B cell (primary cell): ENCODE data around the gene HMGCS1. TPM values are rescaled to one million over a fixed set of nuclear protein-coding genes. Genes with fewer than 3 reads are reported as not detected.

Experiments
- ATAC-seq: fragments of 200-7000 bp; cut with Tn5 transposase; one replicate; pipeline ENCODE4 v1.10.0; 2021; ENCODE audit warnings: low read depth, mild to moderate bottlenecking, moderate number of reproducible peaks, moderate library complexity
- CTCF ChIA-PET: fragments of 350-600 bp; sonication (Branson Sonifier 250); formaldehyde crosslinking; loops from one replicate; lab custom pipeline; 2021; ENCODE audit warnings: antibody characterized with exemption, inconsistent platforms; lab: Charles Lee
- POLR2A ChIA-PET: fragments of 350-600 bp; sonication (Branson Sonifier 250); formaldehyde crosslinking; loops from one replicate; lab custom pipeline; 2021; ENCODE audit warnings: antibody characterized with exemption; lab: Charles Lee
- DNase-seq: peaks from one replicate; pipeline ENCODE4 v3.0.0; 2013
- H2AFZ ChIP-seq: 2 replicates; pipeline ENCODE4 v1.6.1; 2012; ENCODE audit warnings: mild to moderate bottlenecking, low read depth, low read length; ENCODE audit not compliant: insufficient read depth, poor library complexity, severe bottlenecking
- H3K27ac ChIP-seq, 2 donors: 1 replicate in 1 of 2; 2 replicates in 1 of 2; pipeline ENCODE4 v1.5.1; 2012 to 2013; ENCODE audit warnings: low read length in 2 of 2, mild to moderate bottlenecking in 2 of 2, moderate library complexity in 1 of 2
- H3K27me3 ChIP-seq, 4 experiments: fragments of 200-600 bp in 1 of 4; sonication (generic) in 1 of 4; replicated peaks in 1 of 4; 1 replicate in 2 of 4; 2 replicates in 2 of 4; pipeline versions ENCODE4 v1.6.1 to v1.7.0; 2013 to 2016; ENCODE audit warnings: low read length in 3 of 4, mild to moderate bottlenecking in 2 of 4, mixed read lengths in 1 of 4, moderate library complexity in 1 of 4; ENCODE audit not compliant: insufficient read depth in 4 of 4, control insufficient read depth in 3 of 4; ENCODE audit errors: control extremely low read depth in 1 of 4
- H3K36me3 ChIP-seq, 2 experiments: replicated peaks in 1 of 2; 1 replicate in 1 of 2; 2 replicates in 1 of 2; pipeline versions ENCODE4 v1.6.1 to v1.7.1; 2013; ENCODE audit warnings: low read length in 1 of 2; ENCODE audit not compliant: insufficient read depth in 2 of 2, control insufficient read depth in 1 of 2; ENCODE audit errors: control extremely low read depth in 1 of 2, extremely low read depth in 1 of 2
- H3K4me1 ChIP-seq, 2 donors: fragments of 200-600 bp in 1 of 2; sonication (generic) in 1 of 2; 1 replicate in 1 of 2; 2 replicates in 1 of 2; pipeline versions ENCODE4 v1.5.1 to v1.6.1; 2013 to 2017; ENCODE audit warnings: low read length in 2 of 2; ENCODE audit not compliant: control insufficient read depth in 2 of 2, insufficient read depth in 2 of 2
- H3K4me2 ChIP-seq: replicated peaks from 2 replicates; pipeline ENCODE3; 2012; ENCODE audit warnings: mild to moderate bottlenecking, low read depth, low read length; ENCODE audit not compliant: poor library complexity, severe bottlenecking
- H3K4me3 ChIP-seq, 5 experiments: fragments of 200-600 bp in 1 of 5; sonication (generic) in 1 of 5; 1 replicate in 3 of 5; 2 replicates in 2 of 5; pipeline versions ENCODE4 v1.5.1 to v1.7.0; 2011 to 2016; ENCODE audit warnings: low read length in 4 of 5, mild to moderate bottlenecking in 4 of 5, low read depth in 2 of 5, control low read depth in 1 of 5, moderate library complexity in 1 of 5; ENCODE audit not compliant: insufficient read depth in 1 of 5; ENCODE audit errors: control extremely low read depth in 1 of 5, extremely low read depth in 1 of 5
- H3K79me2 ChIP-seq: fragments of 200-600 bp; sonication (generic); one replicate; pipeline ENCODE4 v1.6.0; 2016; ENCODE audit warnings: low read length; ENCODE audit not compliant: control insufficient read depth, insufficient read depth
- H3K9ac ChIP-seq: fragments of 200-600 bp; sonication (generic); 2 replicates; pipeline ENCODE4 v1.6.1; 2017; ENCODE audit warnings: mild to moderate bottlenecking, low read length, moderate library complexity
- H3K9me3 ChIP-seq, 3 donors: one replicate each; pipeline versions ENCODE4 v1.6.1 to v1.7.1; 2013; ENCODE audit warnings: low read length in 2 of 3; ENCODE audit not compliant: control insufficient read depth in 2 of 3, insufficient read depth in 1 of 3; ENCODE audit errors: control extremely low read depth in 1 of 3
- H4K20me1 ChIP-seq: 2 replicates; pipeline ENCODE4 v1.6.0; 2012; ENCODE audit warnings: mild to moderate bottlenecking, low read length; ENCODE audit not compliant: insufficient read depth, control insufficient read depth, poor library complexity, severe bottlenecking
- H3K27ac Mint-ChIP-seq: one replicate; pipeline ENCODE4 v1.8.0; 2021; ENCODE audit warnings: mixed read lengths
- H3K27me3 Mint-ChIP-seq: one replicate; pipeline ENCODE4 v1.8.0; 2021; ENCODE audit warnings: mixed read lengths
- H3K4me1 Mint-ChIP-seq: one replicate; pipeline ENCODE4 v1.8.0; 2021; ENCODE audit warnings: mixed read lengths
- H3K4me3 Mint-ChIP-seq: one replicate; pipeline ENCODE4 v1.8.0; 2021; ENCODE audit warnings: mixed read lengths
- H3K9me3 Mint-ChIP-seq: one replicate; pipeline ENCODE4 v1.8.0; 2022; ENCODE audit warnings: mixed read lengths; ENCODE audit not compliant: insufficient read depth
- CTCF ChIP-seq: fragments of 200-600 bp; IDR thresholded peaks from one replicate; pipeline ENCODE4 v1.8.0; 2022; ENCODE audit warnings: antibody characterized with exemption, mild to moderate bottlenecking
- EZH2 ChIP-seq: IDR thresholded peaks from 2 replicates; pipeline ENCODE4 v1.6.1; 2012; ENCODE audit warnings: borderline replicate concordance, low read depth, mild to moderate bottlenecking, moderate library complexity, low read length; ENCODE audit not compliant: insufficient read depth, poor library complexity, severe bottlenecking
- WGBS: methylation state at CpG from one replicate; pipeline ENCODE4 v1.1.5; 2013; ENCODE audit warnings: missing lambda C conversion rate; ENCODE audit not compliant: insufficient coverage; 5-methylcytosine and 5-hydroxymethylcytosine counted together
- intact Hi-C: fragments of 100-400 bp; cut with micrococcal nuclease; formaldehyde crosslinking; loops from one replicate; pipeline ENCODE4 v1.10.0; 2022
- polyA minus RNA-seq: library from RNA; depleted of rRNA, polyadenylated mRNA; stranded (reverse); fragments of >200 nt; gene quantifications from 2 replicates; pipeline ENCODE4 v1.2.3, GENCODE V29; 2012
- polyA plus RNA-seq: library from polyadenylated mRNA; depleted of rRNA; stranded (reverse); fragments of >200 nt; gene quantifications from 2 replicates; pipeline ENCODE4 v1.2.3, GENCODE V29; 2012
- total RNA-seq, 2 donors: library from RNA; stranded (reverse); fragments of 120-200 nt in 1 of 2; gene quantifications; 1 replicate in 1 of 2; 2 replicates in 1 of 2; pipeline versions ENCODE4 v1.2.3 to v1.2.4, GENCODE V29; 2013 to 2022

Gene HMGCS1
- total RNA-seq (68.4 and 68.7 TPM in 2 replicates), polyA plus RNA-seq (16.3 and 75.7 TPM in 2 replicates), polyA minus RNA-seq (41.2 and 79.3 TPM in 2 replicates)
- total RNA-seq (2013) = 27.2 TPM

DNA sequence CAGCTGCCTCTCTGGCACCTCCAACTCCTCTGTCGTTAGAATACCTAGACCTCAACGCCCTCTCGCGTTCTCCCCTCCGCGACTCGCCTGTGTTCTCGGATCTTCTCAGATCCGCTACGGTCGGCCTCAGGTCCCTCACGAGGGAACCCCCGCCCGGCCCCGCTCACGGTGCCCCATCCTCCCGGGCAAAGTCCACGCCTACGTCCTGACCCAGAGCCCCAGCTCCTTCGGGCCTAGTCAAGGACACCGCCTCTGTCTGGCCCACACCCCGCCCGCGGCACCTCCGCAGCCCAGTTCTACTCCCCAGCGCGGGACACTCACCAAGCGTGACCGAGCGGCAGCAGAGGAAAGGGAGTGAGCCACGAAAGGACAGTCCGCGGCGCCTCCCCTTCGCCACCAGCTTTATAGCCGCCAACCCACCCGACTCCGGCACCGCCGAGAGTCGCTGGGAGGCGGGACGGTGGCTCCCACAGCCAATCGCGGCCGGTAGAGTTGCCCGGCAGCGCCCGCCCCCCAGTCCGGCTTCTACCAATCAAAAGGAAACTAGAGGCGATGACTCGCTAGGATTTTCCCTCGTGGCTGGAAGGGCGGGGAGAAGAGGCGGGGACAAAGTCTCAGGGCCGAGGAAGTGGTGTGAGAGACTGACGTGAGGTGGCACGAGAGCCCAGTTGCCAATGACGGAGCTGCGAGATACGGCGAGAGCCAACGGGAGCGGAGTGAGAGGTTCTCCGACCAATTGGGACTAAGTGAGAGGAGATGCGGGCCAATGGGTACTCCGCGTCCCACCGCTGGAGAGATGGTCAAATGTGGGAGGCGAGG is at the start of gene HMGCS1:
HMGCS1 (minus strand) TSS at position 378 of the 819 bp plus-strand sequence. CDS start 14,447 bp downstream, outside the sequence.
- POLR2A ChIA-PET = interaction anchor here (0.7 to 2.5 kb wide), 12 partner anchors 9 to 363 kb away, joined by 3 to 38 read pairs (median 4); partner anchors contain the start of genes NNT, TMEM267 and ZNF131
- H3K27ac Mint-ChIP-seq = peak within 1 kb of the TSS; percentile 97
- Histone ChIP-seq H3K4me3 (peak within 1 kb of the TSS; percentile 77 to 94 (median 89)), H3K9ac (peak within 1 kb of the TSS; percentile 94), H2AFZ (peak within 1 kb of the TSS; percentile 66), H3K9me3 (no peaks in the 10 kb centered on the region), H4K20me1 (peaks cover 28% of the 10 kb centered on the region), H3K27ac (peak within 1 kb of the TSS; percentile 95 to 98), H3K4me1 (peaks cover 18 to 31% of the 10 kb centered on the region in 2 donors), H3K79me2 (peaks cover 43% of the 10 kb centered on the region), H3K4me2 (peak within 1 kb of the TSS; percentile 78), H3K27me3 (no peaks in the 10 kb centered on the region), H3K36me3 (peaks cover 4% of the 10 kb centered on the region in 2 experiments)
- no peaks in the 10 kb centered on the region for H3K27me3 Mint-ChIP-seq
- under 1% methylated on average over 67 of the region's 70 CpGs for WGBS
- peak within 1 kb of the TSS; percentile 99 for H3K4me3 Mint-ChIP-seq
- intact Hi-C loops = loop anchor here (1.0 to 5.0 kb wide), 15 partner anchors 84 to 1443 kb away; partner anchors contain the start of genes ANXA2R, C5orf34, FBXO4 and NNT
- ATAC-seq (peak; percentile 84), DNase-seq (peak; percentile 100)
- no peaks in the 10 kb centered on the region for H3K9me3 Mint-ChIP-seq
- TF ChIP-seq EZH2 (no peak), CTCF (no peak)
- CTCF ChIA-PET = interaction anchor here (0.8 to 3.9 kb wide), 9 partner anchors 76 to 692 kb away, joined by 3 to 41 read pairs (median 6); partner anchors contain the start of genes C5orf34, TMEM267 and ZNF131
- H3K4me1 Mint-ChIP-seq = peaks cover 39% of the 10 kb centered on the region

- Histone ChIP-seq H3K36me3 (no peaks in the 10 kb centered on the region), H3K27ac (no peak overlapping the region), H3K9ac (no peak overlapping the region), H3K4me1 (no peaks in the 10 kb centered on the region), H2AFZ (no peak overlapping the region), H3K4me3 (no peak overlapping the region), H3K9me3 (peaks cover 1 to 11% (median 6%) of the 10 kb centered on the region in 3 donors), H3K27me3 (no peaks in the 10 kb centered on the region), H4K20me1 (no peaks in the 10 kb centered on the region), H3K4me2 (no peak overlapping the region), H3K79me2 (no peaks in the 10 kb centered on the region)
- ChIA-PET CTCF (no interaction called here), POLR2A (no interaction called here)
- DNase-seq (no peak), ATAC-seq (no peak)
- peaks cover 15% of the 10 kb centered on the region for H3K9me3 Mint-ChIP-seq
- H3K4me1 Mint-ChIP-seq = no peaks in the 10 kb centered on the region
- intact Hi-C loops = no loop called here
- no peak for TF ChIP-seq CTCF
- TF ChIP-seq EZH2 = no peak
- H3K4me3 Mint-ChIP-seq = no peak overlapping the region
- no peaks in the 10 kb centered on the region for H3K27me3 Mint-ChIP-seq
- no peak overlapping the region for H3K27ac Mint-ChIP-seq
Measured at GRCh38 chr5:43358726-43359125, 45.5 kb upstream of the HMGCS1 start.
